PFSK-1 (cell line): ENCODE data around the gene CCDC70.

Experiments
- FOXP2 ChIP-seq: optimal IDR thresholded peaks from 2 replicates; pipeline ENCODE3; 2011; ENCODE audit warnings: borderline replicate concordance, control low read depth, inconsistent platforms; ENCODE audit not compliant: insufficient read depth; ENCODE audit errors: extremely low read length, extremely low read depth
- POLR2AphosphoS5 ChIP-seq: IDR thresholded peaks from 2 replicates; pipeline ENCODE4 v1.6.1; 2012; ENCODE audit warnings: low read depth, mild to moderate bottlenecking, control low read depth, low read length, moderate library complexity
- SIN3A ChIP-seq: IDR thresholded peaks from 2 replicates; pipeline ENCODE4 v1.6.1; 2012; ENCODE audit warnings: mild to moderate bottlenecking, low read length, moderate library complexity, borderline replicate concordance; ENCODE audit not compliant: insufficient read depth
- TAF1 ChIP-seq: IDR thresholded peaks from 2 replicates; pipeline ENCODE4 v1.6.1; 2012; ENCODE audit warnings: low read length, control low read depth, borderline replicate concordance; ENCODE audit not compliant: insufficient read depth
- TF ChIP-seq, protein P1 (sequence below), 2 experiments: IDR thresholded peaks; 2 replicates each; pipeline versions ENCODE4 v1.6.1 to v1.8.0; 2011 to 2012; ENCODE audit warnings: low read depth in 2 of 2, low read length in 2 of 2, control low read depth in 1 of 2, inconsistent platforms in 1 of 2, mild to moderate bottlenecking in 1 of 2, moderate library complexity in 1 of 2; ENCODE audit not compliant: insufficient read depth in 1 of 2

CCDC70 gene

DNA sequence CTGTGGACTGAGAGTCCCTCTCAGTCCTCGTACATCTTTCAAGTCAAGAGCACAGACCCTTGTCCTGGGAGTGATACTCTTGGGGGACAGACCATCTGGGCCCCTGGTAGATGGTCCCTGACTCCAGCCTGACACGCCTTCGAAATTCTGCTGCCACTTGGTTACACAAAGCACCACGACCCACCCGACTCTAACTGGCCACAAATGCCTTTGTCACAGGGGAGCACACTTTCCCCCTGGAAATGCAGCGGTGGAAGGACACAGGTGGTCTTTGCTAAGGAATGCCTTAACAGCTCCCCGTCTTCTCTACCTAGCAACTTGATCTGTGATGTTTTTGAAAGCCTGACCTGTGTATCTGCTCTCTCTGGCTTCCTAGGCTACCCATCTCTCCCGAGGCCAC, 44.1 kb upstream of the CCDC70 start:
- TF ChIP-seq SIN3A (no peak), TAF1 (no peak), FOXP2 (no peak)
- TF ChIP-seq, protein P1, sequence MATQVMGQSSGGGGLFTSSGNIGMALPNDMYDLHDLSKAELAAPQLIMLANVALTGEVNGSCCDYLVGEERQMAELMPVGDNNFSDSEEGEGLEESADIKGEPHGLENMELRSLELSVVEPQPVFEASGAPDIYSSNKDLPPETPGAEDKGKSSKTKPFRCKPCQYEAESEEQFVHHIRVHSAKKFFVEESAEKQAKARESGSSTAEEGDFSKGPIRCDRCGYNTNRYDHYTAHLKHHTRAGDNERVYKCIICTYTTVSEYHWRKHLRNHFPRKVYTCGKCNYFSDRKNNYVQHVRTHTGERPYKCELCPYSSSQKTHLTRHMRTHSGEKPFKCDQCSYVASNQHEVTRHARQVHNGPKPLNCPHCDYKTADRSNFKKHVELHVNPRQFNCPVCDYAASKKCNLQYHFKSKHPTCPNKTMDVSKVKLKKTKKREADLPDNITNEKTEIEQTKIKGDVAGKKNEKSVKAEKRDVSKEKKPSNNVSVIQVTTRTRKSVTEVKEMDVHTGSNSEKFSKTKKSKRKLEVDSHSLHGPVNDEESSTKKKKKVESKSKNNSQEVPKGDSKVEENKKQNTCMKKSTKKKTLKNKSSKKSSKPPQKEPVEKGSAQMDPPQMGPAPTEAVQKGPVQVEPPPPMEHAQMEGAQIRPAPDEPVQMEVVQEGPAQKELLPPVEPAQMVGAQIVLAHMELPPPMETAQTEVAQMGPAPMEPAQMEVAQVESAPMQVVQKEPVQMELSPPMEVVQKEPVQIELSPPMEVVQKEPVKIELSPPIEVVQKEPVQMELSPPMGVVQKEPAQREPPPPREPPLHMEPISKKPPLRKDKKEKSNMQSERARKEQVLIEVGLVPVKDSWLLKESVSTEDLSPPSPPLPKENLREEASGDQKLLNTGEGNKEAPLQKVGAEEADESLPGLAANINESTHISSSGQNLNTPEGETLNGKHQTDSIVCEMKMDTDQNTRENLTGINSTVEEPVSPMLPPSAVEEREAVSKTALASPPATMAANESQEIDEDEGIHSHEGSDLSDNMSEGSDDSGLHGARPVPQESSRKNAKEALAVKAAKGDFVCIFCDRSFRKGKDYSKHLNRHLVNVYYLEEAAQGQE (IDR thresholded peaks at IDR 0.05; ENCODE audit: insufficient read depth in 1 of 2, low read depth in 2 of 2, low read length in 2 of 2): no peak

DNA sequence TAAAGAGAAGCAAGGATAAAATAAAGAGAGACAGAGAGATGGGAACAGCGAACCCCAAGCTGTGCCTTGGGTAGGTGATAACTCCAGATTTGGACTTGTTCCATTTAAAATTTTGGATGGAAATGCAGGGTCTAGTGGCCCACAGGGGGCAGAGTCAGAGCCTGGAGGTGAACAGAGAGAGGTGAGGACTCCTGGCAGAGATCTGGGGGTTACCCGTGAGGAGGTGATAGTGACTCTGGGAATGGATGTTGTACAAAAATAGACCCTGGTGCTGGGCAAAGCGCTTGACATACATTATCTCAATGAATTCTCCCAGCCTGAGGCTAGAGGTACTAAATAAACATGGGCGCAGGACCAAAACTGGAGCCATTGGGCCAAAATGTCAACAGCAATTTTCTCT, 43.5 kb upstream of the CCDC70 start:
- no peak for TF ChIP-seq FOXP2

DNA sequence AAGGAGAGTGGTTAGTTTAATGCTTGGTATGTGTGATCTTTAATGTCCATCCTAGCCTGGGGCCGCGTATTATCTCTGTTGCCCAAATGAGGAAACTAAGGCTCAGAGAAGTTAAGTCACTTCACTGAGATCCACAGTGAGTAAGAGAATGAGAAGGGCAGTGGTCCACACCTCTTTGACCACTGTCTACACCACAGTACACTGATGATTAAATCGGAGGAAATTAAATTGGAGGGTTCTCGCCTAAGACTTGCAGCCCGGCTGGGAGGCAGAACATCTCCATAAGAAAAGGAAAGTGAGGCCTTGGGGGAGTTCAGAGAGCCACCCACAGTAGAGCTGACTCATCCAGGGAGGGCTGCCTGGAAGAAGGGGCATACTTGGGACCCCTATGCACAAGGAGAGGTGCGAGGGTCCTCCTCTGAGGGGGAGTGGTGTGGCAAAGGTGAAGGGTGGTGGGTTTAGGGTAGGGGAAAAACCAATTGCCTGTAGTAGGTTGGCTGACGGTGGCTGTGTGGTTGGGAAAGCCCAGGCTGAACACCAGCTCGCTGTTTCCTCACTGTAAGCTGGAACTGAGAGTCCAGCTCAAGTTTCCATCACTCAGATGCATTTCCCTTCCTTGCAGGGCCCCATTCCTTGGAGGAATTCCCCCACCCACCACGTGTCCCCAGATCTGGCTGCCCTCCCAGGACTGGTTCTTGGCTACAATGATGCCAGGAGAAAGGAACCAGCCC, 42.8 kb upstream of the CCDC70 start:
- TF ChIP-seq TAF1 (no peak), FOXP2 (no peak), POLR2AphosphoS5 (no peak), SIN3A (no peak)
- TF ChIP-seq, protein P1 (IDR thresholded peaks at IDR 0.05; ENCODE audit: insufficient read depth in 1 of 2, low read depth in 2 of 2, low read length in 2 of 2): no peak

DNA sequence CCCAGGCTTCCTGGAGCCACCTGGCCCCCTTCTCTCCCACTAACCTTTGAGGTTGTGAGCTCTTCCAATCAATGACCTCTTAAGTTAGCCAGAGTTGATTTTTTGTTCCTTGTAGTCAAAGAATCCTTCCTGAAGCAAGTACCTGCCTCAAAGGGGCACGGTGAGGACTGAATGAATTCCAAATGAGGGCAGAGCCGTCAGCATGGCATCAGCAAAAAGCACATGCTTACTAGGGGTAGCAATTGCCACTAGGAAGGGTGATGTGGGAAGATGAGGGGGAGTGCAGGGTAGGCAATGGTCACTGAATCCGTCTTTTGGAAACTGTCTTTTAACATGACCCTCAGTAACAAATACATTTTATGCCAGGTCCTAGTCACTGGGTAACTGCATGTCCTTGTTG, 42.2 kb upstream of the CCDC70 start:
- no peak for TF ChIP-seq POLR2AphosphoS5
- TF ChIP-seq, protein P1 (IDR thresholded peaks at IDR 0.05; ENCODE audit: insufficient read depth in 1 of 2, low read depth in 2 of 2, low read length in 2 of 2): no peak
- no peak for TF ChIP-seq FOXP2
- no peak for TF ChIP-seq TAF1

DNA sequence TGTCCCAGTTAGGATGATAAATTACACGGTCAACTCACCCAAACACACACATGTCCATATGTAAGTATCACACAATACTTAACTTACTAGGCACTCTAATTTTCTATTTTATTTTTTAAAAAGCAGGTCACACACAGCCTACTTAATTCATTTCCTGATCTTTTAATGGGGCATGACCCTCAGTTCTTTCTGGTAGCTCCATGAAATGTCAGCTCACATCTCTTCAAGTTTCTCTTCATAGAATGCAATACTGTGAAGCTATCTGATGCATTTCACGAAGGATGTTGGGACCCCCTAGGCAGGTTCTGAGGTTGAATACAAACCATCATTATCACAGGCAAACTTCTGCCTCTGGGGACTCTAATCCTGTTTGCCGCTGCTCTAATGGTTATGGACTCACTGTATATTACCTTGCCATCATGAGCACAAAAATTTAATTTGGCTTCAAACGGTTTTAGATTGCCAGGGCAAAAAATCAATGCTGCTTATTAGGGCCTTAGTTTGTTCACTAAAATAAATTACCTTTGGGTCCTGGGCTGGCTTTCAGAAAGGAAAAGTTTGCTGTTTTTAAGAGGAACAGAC, 41.7 kb upstream of the CCDC70 start:
- TF ChIP-seq, protein P1 (IDR thresholded peaks at IDR 0.05; ENCODE audit: insufficient read depth in 1 of 2, low read depth in 2 of 2, low read length in 2 of 2): no peak
- TF ChIP-seq FOXP2 (no peak), POLR2AphosphoS5 (no peak), SIN3A (no peak), TAF1 (no peak)
